HepG2 (cell line): ENCODE results near the gene SPINK4. TPM values are rescaled to one million over a fixed set of nuclear protein-coding genes. Genes with fewer than 3 reads are reported as not detected.

Experiments
- ATAC-seq: fragments of 200-7000 bp; cut with Tn5 transposase; 3 replicates; pipeline ENCODE4 v1.9.1; 2020; ENCODE audit warnings: mild to moderate bottlenecking, moderate library complexity
- BruUV-seq: library from RNA; stranded (reverse); fragments of 400-500 nt; replicated peaks from 2 replicates; lab custom pipeline; 2021; lab: Mats Ljungman, UMichigan
- CTCF ChIA-PET: fragments of 300-600 bp; formaldehyde crosslinking; extraction: SDS; loops from one replicate; lab custom pipeline; 2021; ENCODE audit warnings: low total read pairs, inconsistent platforms, low intra/inter-chr PET ratio; lab: Yijun Ruan, JAX
- POLR2A ChIA-PET: fragments of 350-600 bp; sonication (Branson Sonifier 250); formaldehyde crosslinking; loops from one replicate; lab custom pipeline; 2020; ENCODE audit warnings: antibody characterized with exemption, inconsistent platforms; lab: Yijun Ruan, JAX
- DNase-seq: peaks from one replicate; pipeline ENCODE4 v3.0.0-alpha.2; 2015; ENCODE audit warnings: low spot score
- FAIRE-seq: peaks from 3 replicates; lab custom pipeline; 2011; peaks lifted over from hg19 to GRCh38; lab: Jason Lieb, UNC
- H2AFZ ChIP-seq: one replicate; pipeline ENCODE4 v1.6.1; 2011; ENCODE audit warnings: low read length, inconsistent platforms
- H3K27ac ChIP-seq: fragments of 300-600 bp; 3 replicates; pipeline ENCODE4 v1.8.0; 2011; ENCODE audit warnings: mixed run types, mild to moderate bottlenecking, mixed read lengths, low read length, inconsistent platforms; ENCODE audit not compliant: insufficient read depth; ENCODE audit errors: extremely low read length
- H3K27me3 ChIP-seq, 2 experiments: fragments of 200-600 bp in 1 of 2; 2 replicates in 1 of 2; 3 replicates in 1 of 2; pipeline versions ENCODE4 v1.6.0 to v1.8.0; 2011; ENCODE audit warnings: low read length in 2 of 2, mild to moderate bottlenecking in 2 of 2, moderate library complexity in 2 of 2, inconsistent platforms in 1 of 2; ENCODE audit not compliant: insufficient read depth in 2 of 2, control insufficient read depth in 1 of 2
- H3K36me3 ChIP-seq, 2 experiments: fragments of 200-600 bp in 1 of 2; replicated peaks in 1 of 2; 2 replicates in 1 of 2; 3 replicates in 1 of 2; pipeline versions ENCODE4 v1.5.1 to v1.8.0; 2011; ENCODE audit warnings: low read length in 2 of 2, inconsistent platforms in 1 of 2; ENCODE audit not compliant: insufficient read depth in 2 of 2, control insufficient read depth in 1 of 2
- H3K4me1 ChIP-seq: 2 replicates; pipeline ENCODE4 v1.5.1; 2012; ENCODE audit warnings: low read length, inconsistent platforms; ENCODE audit not compliant: insufficient read depth
- H3K4me2 ChIP-seq: 2 replicates; pipeline ENCODE4 v1.6.0; 2011; ENCODE audit warnings: low read depth, low read length, inconsistent platforms
- H3K4me3 ChIP-seq, 3 experiments: fragments of 200-600 bp in 1 of 3; sonication (generic), shearing (Covaris generic) in 1 of 3; replicated peaks in 1 of 3; 2 replicates each; pipeline ENCODE4 v1.5.1; 2011 to 2016; ENCODE audit warnings: low read length in 3 of 3, inconsistent platforms in 2 of 3, low read depth in 2 of 3, mild to moderate bottlenecking in 2 of 3, control low read depth in 1 of 3, mixed read lengths in 1 of 3; ENCODE audit not compliant: insufficient read depth in 1 of 3
- H3K79me2 ChIP-seq: one replicate; pipeline ENCODE4 v1.6.1; 2011; ENCODE audit warnings: low read length, inconsistent platforms; ENCODE audit not compliant: insufficient read depth
- H3K9ac ChIP-seq: 2 replicates; pipeline ENCODE4 v1.6.0; 2011; ENCODE audit warnings: mild to moderate bottlenecking, low read depth, low read length, inconsistent platforms; ENCODE audit not compliant: insufficient read depth
- H3K9me3 ChIP-seq: 2 replicates; pipeline ENCODE4 v1.5.1; 2012; ENCODE audit warnings: mild to moderate bottlenecking, low read length
- H4K20me1 ChIP-seq: 2 replicates; pipeline ENCODE4 v1.6.0; 2011; ENCODE audit warnings: inconsistent platforms, mild to moderate bottlenecking, low read length, moderate library complexity; ENCODE audit not compliant: insufficient read depth
- CERS6 ChIP-seq: sonication (generic); formaldehyde crosslinking; IDR thresholded peaks from 2 replicates; pipeline ENCODE4 v1.5.0; 2020; ENCODE audit warnings: missing genetic modification reagents
- CREM ChIP-seq, 2 experiments: sonication (generic) in 1 of 2; formaldehyde crosslinking in 1 of 2; IDR thresholded peaks; 2 replicates each; pipeline versions ENCODE4 v1.4.0 to v1.6.1; 2016 to 2020; ENCODE audit warnings: antibody characterized with exemption in 1 of 2, mild to moderate bottlenecking in 1 of 2, missing genetic modification reagents in 1 of 2
- DMAP1 ChIP-seq: IDR thresholded peaks from 2 replicates; pipeline ENCODE4 v1.6.1; 2016
- GFI1 ChIP-seq: sonication (generic); formaldehyde crosslinking; IDR thresholded peaks from 2 replicates; pipeline ENCODE4 v1.5.0; 2020; ENCODE audit warnings: missing genetic modification reagents, mild to moderate bottlenecking, borderline replicate concordance
- GZF1 ChIP-seq: sonication (generic); formaldehyde crosslinking; IDR thresholded peaks from 2 replicates; pipeline ENCODE4 v1.5.1; 2020; ENCODE audit warnings: mild to moderate bottlenecking, missing genetic modification reagents
- HMGXB4 ChIP-seq, 2 experiments: sonication (generic) in 1 of 2; formaldehyde crosslinking in 1 of 2; IDR thresholded peaks; 2 replicates each; pipeline versions ENCODE4 v1.4.0 to v1.6.1; 2018 to 2020; ENCODE audit warnings: missing genetic modification reagents in 2 of 2, borderline replicate concordance in 1 of 2, low read depth in 1 of 2, mild to moderate bottlenecking in 1 of 2, missing biosample characterization in 1 of 2
- IKZF4 ChIP-seq: sonication (generic); formaldehyde crosslinking; IDR thresholded peaks from 2 replicates; pipeline ENCODE4 v1.5.1; 2020; ENCODE audit warnings: borderline replicate concordance, mild to moderate bottlenecking, low read depth, missing genetic modification reagents; ENCODE audit errors: not compliant biosample characterization
- MXI1 ChIP-seq: IDR thresholded peaks from 3 replicates; pipeline ENCODE4 v1.6.1; 2012; ENCODE audit warnings: low read depth, low read length, inconsistent platforms, borderline replicate concordance
- SRSF1 ChIP-seq: fragments of 200-400 bp; formaldehyde crosslinking; optimal IDR thresholded peaks from 2 replicates; pipeline ENCODE3; 2017; ENCODE audit warnings: mild to moderate bottlenecking, low read depth, low read length, moderate library complexity
- TFAP4 ChIP-seq: sonication (generic); IDR thresholded peaks from 2 replicates; pipeline ENCODE4 v1.6.1; 2016; ENCODE audit warnings: low read depth, borderline replicate concordance
- ZNF234 ChIP-seq: sonication (generic); formaldehyde crosslinking; conservative IDR thresholded peaks from 2 replicates; pipeline ENCODE4 v1.5.1; 2020; ENCODE audit warnings: mild to moderate bottlenecking, missing genetic modification reagents
- WGBS: methylation state at CpG from one replicate; pipeline ENCODE4 v1.1.6; 2017; ENCODE audit warnings: low lambda C conversion rate; 5-methylcytosine and 5-hydroxymethylcytosine counted together
- in situ Hi-C: cut with HindIII; loops from 2 replicates; pipeline ENCODE4 v1.10.0; 2017; ENCODE audit warnings: low pct_unique_long_range_greater_than_20kb; ENCODE audit not compliant: extremely low pct_ligation_motif_present
- intact Hi-C: fragments of 100-400 bp; cut with micrococcal nuclease; formaldehyde crosslinking; loops from one replicate; pipeline ENCODE4 v1.10.0; 2022; ENCODE audit not compliant: unreplicated experiment
- polyA plus RNA-seq, 8 experiments: library from polyadenylated mRNA; depleted of rRNA in 3 of 8; stranded (reverse) in 7 of 8; unstranded in 1 of 8; fragments of >200 nt; fragmentation: Illumina TruSeq in 4 of 8; extraction: Trizol in 4 of 8; gene quantifications; 2 replicates each; pipeline versions ENCODE4 v1.2.1 to v1.2.3, GENCODE V29; 2011 to 2016; ENCODE audit warnings: low read depth in 4 of 8, missing spikeins in 1 of 8, mixed read lengths in 1 of 8; ENCODE audit not compliant: insufficient read depth in 1 of 8
- total RNA-seq, 5 experiments: library from RNA; depleted of rRNA; stranded (reverse); fragments of >200 nt; fragmentation: Illumina TruSeq; extraction: Trizol; gene quantifications; 2 replicates each; pipeline ENCODE4 v1.2.3, GENCODE V29; 2016; ENCODE audit warnings: low read depth in 1 of 5
- TF ChIP-seq, protein P1 (sequence below): sonication (generic); formaldehyde crosslinking; IDR thresholded peaks from 2 replicates; pipeline ENCODE4 v1.8.0; 2022; ENCODE audit warnings: mild to moderate bottlenecking, missing genetic modification reagents, moderate library complexity
- TF ChIP-seq, protein P2 (sequence below): sonication (generic); formaldehyde crosslinking; IDR thresholded peaks from 2 replicates; pipeline ENCODE4 v1.5.0; 2020; ENCODE audit warnings: mild to moderate bottlenecking, missing genetic modification reagents
- TF ChIP-seq, protein P3 (sequence below): sonication (generic); formaldehyde crosslinking; IDR thresholded peaks from 2 replicates; pipeline ENCODE4 v1.4.0; 2020; ENCODE audit warnings: mild to moderate bottlenecking, missing genetic modification reagents
- TF ChIP-seq, protein P4 (sequence below): IDR thresholded peaks from 2 replicates; pipeline ENCODE4 v1.6.1; 2016; ENCODE audit warnings: low read depth, control low read depth

SPINK4 gene
- total and polyA plus RNA-seq, 2 of the 13 experiments (the other 11 are each of a cell fraction or from before 2014, with no cell fraction given) = 0.53 to 3.4 TPM

DNA sequence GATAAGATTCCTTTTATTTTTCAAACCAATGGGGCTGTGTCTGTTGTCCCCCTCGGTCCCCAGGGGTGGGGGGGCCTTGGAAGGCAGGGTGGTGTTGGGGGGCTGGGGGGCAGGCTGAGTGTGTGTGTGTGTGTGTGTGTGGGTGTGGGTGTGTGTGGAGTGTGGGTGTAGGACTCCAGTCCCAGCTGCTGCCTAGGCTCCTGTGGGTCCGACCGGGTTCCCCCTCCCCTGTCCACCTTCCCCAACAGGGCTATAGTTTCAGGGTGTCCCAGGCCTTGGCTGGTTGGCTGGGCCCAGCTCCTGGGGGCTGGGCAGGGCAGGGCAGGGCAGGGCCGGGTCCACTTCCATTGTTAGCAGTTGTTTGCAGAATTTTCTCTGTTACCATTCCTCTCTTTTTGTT, 48.3 kb downstream of the SPINK4 start:
- no peaks in the 10 kb centered on the region for H3K9me3 ChIP-seq
- H3K4me3 ChIP-seq = no peak overlapping the region
- POLR2A ChIA-PET = interaction anchor here (1.6 kb wide), 1 partner anchor 13 kb away, joined by 3 read pairs; no protein-coding TSS in a partner anchor
- no peak overlapping the region for H3K27ac ChIP-seq
- BruUV-seq = no TSS peak
- H3K9ac ChIP-seq = no peak overlapping the region
- in situ Hi-C loops (no loop called here), intact Hi-C loops (loop anchor here (5.0 kb wide), 1 partner anchor 34 kb away; no protein-coding TSS in a partner anchor)
- FAIRE-seq = no peak
- no peak for DNase-seq
- H3K4me1 ChIP-seq = peaks cover 42% of the 10 kb centered on the region
- H4K20me1 ChIP-seq = no peaks in the 10 kb centered on the region
- peaks cover 0 to 8% of the 10 kb centered on the region in 2 experiments; a peak in 1 of 5 replicates for H3K36me3 ChIP-seq
- H2AFZ ChIP-seq = no peak overlapping the region
- H3K27me3 ChIP-seq = no peaks in the 10 kb centered on the region
- CTCF ChIA-PET = no interaction called here
- H3K79me2 ChIP-seq = peaks cover 27% of the 10 kb centered on the region
- WGBS = no CpG with 5 or more reads among the region's 4 CpGs
- ATAC-seq = no peak
- H3K4me2 ChIP-seq = no peak overlapping the region
- TF ChIP-seq SRSF1 (no peak), HMGXB4 (CRISPR knock-in tag; IDR thresholded peaks at IDR 0.05; ENCODE audit: borderline replicate concordance in 1 of 2, low read depth in 1 of 2) (no peak), GFI1 (CRISPR knock-in tag) (no peak), TFAP4 (no peak), IKZF4 (CRISPR knock-in tag) (no peak), CREM (IDR thresholded peaks at IDR 0.05) (no peak), CREM (CRISPR knock-in tag; IDR thresholded peaks at IDR 0.05) (no peak), CERS6 (no peak), ZNF234 (CRISPR knock-in tag) (no peak), DMAP1 (CRISPR knock-in tag) (no peak), MXI1 (no peak), GZF1 (CRISPR knock-in tag) (no peak)
- TF ChIP-seq, protein P1, sequence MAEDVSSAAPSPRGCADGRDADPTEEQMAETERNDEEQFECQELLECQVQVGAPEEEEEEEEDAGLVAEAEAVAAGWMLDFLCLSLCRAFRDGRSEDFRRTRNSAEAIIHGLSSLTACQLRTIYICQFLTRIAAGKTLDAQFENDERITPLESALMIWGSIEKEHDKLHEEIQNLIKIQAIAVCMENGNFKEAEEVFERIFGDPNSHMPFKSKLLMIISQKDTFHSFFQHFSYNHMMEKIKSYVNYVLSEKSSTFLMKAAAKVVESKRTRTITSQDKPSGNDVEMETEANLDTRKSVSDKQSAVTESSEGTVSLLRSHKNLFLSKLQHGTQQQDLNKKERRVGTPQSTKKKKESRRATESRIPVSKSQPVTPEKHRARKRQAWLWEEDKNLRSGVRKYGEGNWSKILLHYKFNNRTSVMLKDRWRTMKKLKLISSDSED (CRISPR knock-in tag) = no peak
- TF ChIP-seq, protein P2, sequence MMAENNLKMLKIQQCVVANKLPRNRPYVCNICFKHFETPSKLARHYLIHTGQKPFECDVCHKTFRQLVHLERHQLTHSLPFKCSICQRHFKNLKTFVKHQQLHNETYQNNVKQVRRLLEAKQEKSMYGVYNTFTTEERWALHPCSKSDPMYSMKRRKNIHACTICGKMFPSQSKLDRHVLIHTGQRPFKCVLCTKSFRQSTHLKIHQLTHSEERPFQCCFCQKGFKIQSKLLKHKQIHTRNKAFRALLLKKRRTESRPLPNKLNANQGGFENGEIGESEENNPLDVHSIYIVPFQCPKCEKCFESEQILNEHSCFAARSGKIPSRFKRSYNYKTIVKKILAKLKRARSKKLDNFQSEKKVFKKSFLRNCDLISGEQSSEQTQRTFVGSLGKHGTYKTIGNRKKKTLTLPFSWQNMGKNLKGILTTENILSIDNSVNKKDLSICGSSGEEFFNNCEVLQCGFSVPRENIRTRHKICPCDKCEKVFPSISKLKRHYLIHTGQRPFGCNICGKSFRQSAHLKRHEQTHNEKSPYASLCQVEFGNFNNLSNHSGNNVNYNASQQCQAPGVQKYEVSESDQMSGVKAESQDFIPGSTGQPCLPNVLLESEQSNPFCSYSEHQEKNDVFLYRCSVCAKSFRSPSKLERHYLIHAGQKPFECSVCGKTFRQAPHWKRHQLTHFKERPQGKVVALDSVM (CRISPR knock-in tag) = no peak
- TF ChIP-seq, protein P3, sequence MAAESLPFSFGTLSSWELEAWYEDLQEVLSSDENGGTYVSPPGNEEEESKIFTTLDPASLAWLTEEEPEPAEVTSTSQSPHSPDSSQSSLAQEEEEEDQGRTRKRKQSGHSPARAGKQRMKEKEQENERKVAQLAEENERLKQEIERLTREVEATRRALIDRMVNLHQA = no peak
- TF ChIP-seq, protein P4, sequence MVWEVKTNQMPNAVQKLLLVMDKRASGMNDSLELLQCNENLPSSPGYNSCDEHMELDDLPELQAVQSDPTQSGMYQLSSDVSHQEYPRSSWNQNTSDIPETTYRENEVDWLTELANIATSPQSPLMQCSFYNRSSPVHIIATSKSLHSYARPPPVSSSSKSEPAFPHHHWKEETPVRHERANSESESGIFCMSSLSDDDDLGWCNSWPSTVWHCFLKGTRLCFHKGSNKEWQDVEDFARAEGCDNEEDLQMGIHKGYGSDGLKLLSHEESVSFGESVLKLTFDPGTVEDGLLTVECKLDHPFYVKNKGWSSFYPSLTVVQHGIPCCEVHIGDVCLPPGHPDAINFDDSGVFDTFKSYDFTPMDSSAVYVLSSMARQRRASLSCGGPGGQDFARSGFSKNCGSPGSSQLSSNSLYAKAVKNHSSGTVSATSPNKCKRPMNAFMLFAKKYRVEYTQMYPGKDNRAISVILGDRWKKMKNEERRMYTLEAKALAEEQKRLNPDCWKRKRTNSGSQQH (CRISPR knock-in tag) = no peak
